K562 (cell line): Measurements from ENCODE around the gene KIAA0825. TPM values are rescaled to one million over a fixed set of nuclear protein-coding genes. Genes with fewer than 3 reads are reported as not detected.

Source experiments
- ATAC-seq: fragments of 200-7000 bp; cut with Tn5 transposase; 3 replicates; pipeline ENCODE4 v1.9.1; 2020; ENCODE audit warnings: moderate library complexity
- BruUV-seq: library from RNA; stranded (reverse); fragments of 400-500 nt; replicated peaks from 2 replicates; lab custom pipeline; 2021; lab: Mats Ljungman, UMichigan
- CTCF ChIA-PET: fragments of 300-600 bp; formaldehyde crosslinking; extraction: SDS; loops from one replicate; lab custom pipeline; 2021; ENCODE audit warnings: low intra/inter-chr PET ratio; lab: Yijun Ruan, JAX
- POLR2A ChIA-PET: fragments of 300-600, 350-650 bp; sonication (Branson Sonifier 250); formaldehyde crosslinking; extraction: SDS; loops from one replicate; lab custom pipeline; 2021; ENCODE audit warnings: antibody characterized with exemption, inconsistent platforms; lab: Yijun Ruan, JAX
- DNase-seq, 4 experiments: peaks; one replicate each; pipeline versions ENCODE4 v3.0.0 to v3.0.0-alpha.2; 2011 to 2018; ENCODE audit warnings: low spot score in 3 of 4, mixed read lengths in 3 of 4; ENCODE audit errors: extremely low read depth in 1 of 4
- FAIRE-seq: peaks from 2 replicates; lab custom pipeline; 2011; peaks lifted over from hg19 to GRCh38; lab: Jason Lieb, UNC
- H2AFZ ChIP-seq: 2 replicates; pipeline ENCODE4 v1.6.0; 2011; ENCODE audit warnings: low read depth, low read length, control low read depth, inconsistent platforms
- H3K27ac ChIP-seq: fragments of 200-600 bp; 3 replicates; pipeline ENCODE4 v1.8.0; 2011; ENCODE audit warnings: low read depth, mild to moderate bottlenecking, control low read depth, inconsistent platforms, low read length, moderate library complexity, mixed read lengths; ENCODE audit errors: extremely low read depth
- H3K27me3 ChIP-seq, 2 experiments: fragments of 300-600 bp in 1 of 2; 2 replicates in 1 of 2; 3 replicates in 1 of 2; pipeline versions ENCODE4 v1.6.0 to v1.8.0; 2011; ENCODE audit warnings: inconsistent platforms in 2 of 2, low read length in 2 of 2, mild to moderate bottlenecking in 1 of 2, mixed read lengths in 1 of 2, moderate library complexity in 1 of 2; ENCODE audit not compliant: control insufficient read depth in 2 of 2, insufficient read depth in 2 of 2
- H3K36me3 ChIP-seq: fragments of 300-600 bp; 3 replicates; pipeline ENCODE4 v1.8.0; 2011; ENCODE audit warnings: mild to moderate bottlenecking, low read length, inconsistent platforms; ENCODE audit not compliant: control insufficient read depth, insufficient read depth
- H3K4me1 ChIP-seq, 2 experiments: fragments of 200-600 bp in 1 of 2; replicated peaks in 1 of 2; 2 replicates in 1 of 2; 3 replicates in 1 of 2; pipeline versions ENCODE4 v1.5.1 to v1.8.0; 2011; ENCODE audit warnings: inconsistent platforms in 2 of 2, low read length in 2 of 2, mild to moderate bottlenecking in 1 of 2, mixed read lengths in 1 of 2, moderate library complexity in 1 of 2; ENCODE audit not compliant: control insufficient read depth in 2 of 2, insufficient read depth in 2 of 2
- H3K4me2 ChIP-seq: 2 replicates; pipeline ENCODE4 v1.6.1; 2011; ENCODE audit warnings: low read length, control low read depth, inconsistent platforms, mixed read lengths; ENCODE audit not compliant: insufficient read depth
- H3K4me3 ChIP-seq: fragments of 200-600 bp; sonication (generic), shearing (Covaris generic); 2 replicates; pipeline ENCODE4 v1.5.1; 2016; ENCODE audit warnings: control low read depth, inconsistent platforms
- H3K79me2 ChIP-seq: fragments of 200-600 bp; 3 replicates; pipeline ENCODE4 v1.8.0; 2011; ENCODE audit warnings: low read length, inconsistent platforms; ENCODE audit not compliant: control insufficient read depth, insufficient read depth
- H3K9ac ChIP-seq, 2 experiments: 2 replicates each; pipeline versions ENCODE4 v1.6.0 to v1.6.1; 2011; ENCODE audit warnings: low read depth in 2 of 2, low read length in 2 of 2, control low read depth in 1 of 2, inconsistent platforms in 1 of 2, mild to moderate bottlenecking in 1 of 2, mixed read lengths in 1 of 2; ENCODE audit not compliant: insufficient read depth in 1 of 2
- H3K9me1 ChIP-seq: one replicate; pipeline ENCODE4 v1.6.0; 2011; ENCODE audit warnings: inconsistent platforms, mild to moderate bottlenecking, low read length, moderate library complexity; ENCODE audit not compliant: control insufficient read depth, insufficient read depth
- H3K9me3 ChIP-seq: replicated peaks from 2 replicates; pipeline ENCODE4 v1.5.1; 2011; ENCODE audit warnings: low read depth, low read length, inconsistent platforms; ENCODE audit not compliant: control insufficient read depth, insufficient read depth
- H4K20me1 ChIP-seq: replicated peaks from 2 replicates; pipeline ENCODE4 v1.6.1; 2011; ENCODE audit warnings: low read length, inconsistent platforms, mixed read lengths; ENCODE audit not compliant: control insufficient read depth, insufficient read depth
- ELF1 ChIP-seq: fragments of 200-800 bp; sonication (Bioruptor generic); IDR thresholded peaks from 2 replicates; pipeline ENCODE4 v1.6.1; 2016; ENCODE audit warnings: missing genetic modification characterization, missing compliant biosample characterization
- KAT2B ChIP-seq: IDR thresholded peaks from one replicate; pipeline ENCODE4 v1.6.1; 2012; ENCODE audit warnings: low read depth, mild to moderate bottlenecking, control low read depth, inconsistent platforms, low read length, moderate library complexity
- MYBL2 ChIP-seq, 2 experiments: fragments of 450-650 bp in 1 of 2; sonication (generic) in 1 of 2; formaldehyde crosslinking in 1 of 2; IDR thresholded peaks; 2 replicates each; pipeline versions ENCODE4 v1.6.1 to v1.8.1; 2017 to 2022; ENCODE audit warnings: borderline replicate concordance in 1 of 2, inconsistent platforms in 1 of 2, low read depth in 1 of 2, mild to moderate bottlenecking in 1 of 2, missing genetic modification reagents in 1 of 2, moderate library complexity in 1 of 2
- OTX1 ChIP-seq: fragments of 450-650 bp; formaldehyde crosslinking; IDR thresholded peaks from 2 replicates; pipeline ENCODE4 v1.4.0; 2022; ENCODE audit warnings: mild to moderate bottlenecking
- ZNF124 ChIP-seq: sonication (generic); formaldehyde crosslinking; IDR thresholded peaks from 2 replicates; pipeline ENCODE4 v1.8.1; 2022; ENCODE audit warnings: missing genetic modification reagents
- WGBS: fragments of 100-300 bp; shearing (Covaris generic); methylation state at CpG from one replicate; pipeline ENCODE4 v1.1.6; 2016; ENCODE audit warnings: low coverage, mixed read lengths; ENCODE audit not compliant: insufficient coverage; ENCODE audit errors: missing lambda C conversion rate; 5-methylcytosine and 5-hydroxymethylcytosine counted together
- in situ Hi-C: fragments of 300-500 bp; cut with MboI; formaldehyde crosslinking; loops from 4 replicates; pipeline ENCODE4 v1.15.0; 2018; ENCODE audit warnings: inconsistent platforms, mixed read lengths
- intact Hi-C: fragments of 100-400 bp; cut with micrococcal nuclease; formaldehyde crosslinking; loops from 2 replicates; pipeline ENCODE4 v1.14.2; 2022
- polyA plus RNA-seq, 8 experiments: library from polyadenylated mRNA; depleted of rRNA in 4 of 8; stranded (reverse) in 5 of 8; unstranded in 3 of 8; fragments of >200 nt; fragmentation: Nextera tagmentation in 2 of 8; fragmentation: Illumina TruSeq in 1 of 8; extraction: Ambion mirVana in 2 of 8; extraction: Trizol in 1 of 8; gene quantifications; 2 replicates each; pipeline versions ENCODE4 v1.2.1 to v1.2.3, GENCODE V29; 2011 to 2014; ENCODE audit warnings: inconsistent platforms in 1 of 8, missing spikeins in 1 of 8
- total RNA-seq, 7 experiments: library from RNA; depleted of rRNA in 6 of 7; stranded (reverse); fragments of >200 nt in 6 of 7; fragmentation: Illumina TruSeq in 2 of 7; extraction: Trizol in 2 of 7; gene quantifications; 2 replicates each; pipeline versions ENCODE4 v1.2.1 to v1.2.3, GENCODE V29; 2011 to 2021; ENCODE audit warnings: low replicate concordance in 1 of 7

The KIAA0825 gene
- total and polyA plus RNA-seq, 9 of the 15 experiments (the other 6 are each of a cell fraction or from before 2014, with no cell fraction given): 0.05 to 0.36 (median 0.16) TPM; not detected in 1

- no peak for TF ChIP-seq MYBL2 (IDR thresholded peaks at IDR 0.05; ENCODE audit: low read depth)
- no peak for TF ChIP-seq MYBL2 (CRISPR knock-in tag; IDR thresholded peaks at IDR 0.05; ENCODE audit: borderline replicate concordance)
- no peak for TF ChIP-seq ZNF124 (CRISPR knock-in tag)
- TF ChIP-seq, all 486 proteins: peak for 0
Observed at GRCh38 chr5:94196953-94197352, 421.5 kb downstream of the KIAA0825 start (continued).

GRCh38 chr5:94192658-94193391 is 425.6 kb downstream of the KIAA0825 start:
- ChIA-PET POLR2A (interaction anchor here (1.2 kb wide), 1 partner anchor 19 kb away, joined by 3 read pairs; no protein-coding TSS in a partner anchor), CTCF (no interaction called here)
- Histone ChIP-seq H3K9me3 (no peaks in the 10 kb centered on the region), H3K4me2 (no peak overlapping the region), H3K79me2 (no peaks in the 10 kb centered on the region), H3K4me3 (no peak overlapping the region), H3K27me3 (no peaks in the 10 kb centered on the region), H3K9ac (no peak overlapping the region), H3K36me3 (no peaks in the 10 kb centered on the region), H3K27ac (no peak overlapping the region), H3K4me1 (no peaks in the 10 kb centered on the region), H4K20me1 (no peaks in the 10 kb centered on the region), H2AFZ (no peak overlapping the region), H3K9me1 (no peaks in the 10 kb centered on the region)
- BruUV-seq: no TSS peak
- no peak for DNase-seq
- intact Hi-C loops (no loop called here), in situ Hi-C loops (no loop called here)
- ATAC-seq: no peak
- TF ChIP-seq KAT2B: no peak
- TF ChIP-seq OTX1: no peak
- TF ChIP-seq ELF1: no peak
- 0% methylated on average over 3 of the region's 3 CpGs for WGBS
- FAIRE-seq: no peak
